ENCODE data around the gene HNRNPA1L2. TPM values are rescaled to one million over a fixed set of nuclear protein-coding genes. Genes with fewer than 3 reads are reported as not detected.
"Not testable (repeated sequence)": the region's sequence is repeated elsewhere in the genome, so short reads cannot be mapped to it uniquely, and the experiment has no call there.

Gene HNRNPA1L2
- total RNA-seq (10 to 100 TPM in 1 of 5 donors, 1 to 10 TPM in 2, not detected in 2; 2.9 to 49.6 (median 5.0) TPM), polyA plus RNA-seq (1 to 10 TPM; 4.0 to 9.7 (median 6.3) TPM)
- long read RNA-seq, donor 1, partial matches to known transcripts, result 0 of 1 reads
- long read RNA-seq, donor 1, other reads (novel, unspliced or antisense), result 0 of 1 reads
- long read RNA-seq, donor 2, transcript HNRNPA1L2-201 (1 exons, 1,372 nt), result major isoform, 5 of 5 reads
- long read RNA-seq, donor 2, partial matches to known transcripts, result 0 of 5 reads
- long read RNA-seq, donor 2, other reads (novel, unspliced or antisense), result 0 of 5 reads
- long read RNA-seq, donor 3, partial matches to known transcripts, result 0 of 2 reads
- long read RNA-seq, donor 3, other reads (novel, unspliced or antisense), result 0 of 2 reads
- long read RNA-seq, donor 4, partial matches to known transcripts, result 0 of 2 reads
- long read RNA-seq, donor 4, other reads (novel, unspliced or antisense), result 0 of 2 reads
- long read RNA-seq, donor 5, transcript HNRNPA1L2-201 (1 exons, 1,372 nt), result major isoform, 6 of 6 reads
- long read RNA-seq, donor 5, partial matches to known transcripts, result 0 of 6 reads
- long read RNA-seq, donor 5, other reads (novel, unspliced or antisense), result 0 of 6 reads
- long read RNA-seq, donor 6, partial matches to known transcripts, result 0 of 2 reads
- long read RNA-seq, donor 6, other reads (novel, unspliced or antisense), result 0 of 2 reads
- long read RNA-seq, donor 7, transcript HNRNPA1L2-201 (1 exons, 1,372 nt), result major isoform, 7 of 7 reads
- long read RNA-seq, donor 7, partial matches to known transcripts, result 0 of 7 reads
- long read RNA-seq, donor 7, other reads (novel, unspliced or antisense), result 0 of 7 reads
- long read RNA-seq, donor 8, transcript HNRNPA1L2-201 (1 exons, 1,372 nt), result major isoform, 10 of 10 reads
- long read RNA-seq, donor 8, partial matches to known transcripts, result 0 of 10 reads
- long read RNA-seq, donor 8, other reads (novel, unspliced or antisense), result 0 of 10 reads
- long read RNA-seq, donor 9, transcript HNRNPA1L2-201 (1 exons, 1,372 nt), result major isoform, 8 of 8 reads
- long read RNA-seq, donor 9, partial matches to known transcripts, result 0 of 8 reads
- long read RNA-seq, donor 9, other reads (novel, unspliced or antisense), result 0 of 8 reads
- long read RNA-seq, donor 10, partial matches to known transcripts, result 0 of 1 reads
- long read RNA-seq, donor 10, other reads (novel, unspliced or antisense), result 0 of 1 reads

- H3K4me1 ChIP-seq, result no peaks in the 10 kb centered on the region
- TF ChIP-seq POLR2A (IDR thresholded peaks at IDR 0.05) (no peak), EP300 (IDR thresholded peaks at IDR 0.05) (no peak), CTCF (IDR thresholded peaks at IDR 0.05) (no peak), POLR2AphosphoS5 (IDR thresholded peaks at IDR 0.05) (no peak)
- H3K36me3 ChIP-seq, result peaks cover 2 to 56% (median 52%) of the 10 kb centered on the region in 4 donors
- WGBS, 5 donors, result 96 to 99% (median 97%) methylated on average over 7 of the region's 7 CpGs
- H3K27me3 ChIP-seq, result no peaks in the 10 kb centered on the region
- no peak within 1 kb of the TSS for H3K27ac ChIP-seq
- no peak within 1 kb of the TSS for H3K4me3 ChIP-seq
- DNase-seq, result no peak
- intact Hi-C loops (cut with DNase I; ENCODE audit: low total_unique reads), result no loop called here
- no peaks in the 10 kb centered on the region for H3K9me3 ChIP-seq
These were observed at the start of gene HNRNPA1L2 for GRCh38 chr13:52642131-52642530. Gene HNRNPA1L2 (plus strand): TSS chr13:52642431. CDS start chr13:52642493, 62 bp downstream.

- H3K4me3 ChIP-seq; H3K9me3 ChIP-seq; intact Hi-C loops (cut with DNase I; ENCODE audit: low total_unique reads); H3K27me3 ChIP-seq; H3K27ac ChIP-seq; H3K4me1 ChIP-seq; DNase-seq; H3K36me3 ChIP-seq: not testable (repeated sequence)
- 71 to 80% (median 76%) methylated on average over 3 of the region's 3 CpGs for WGBS, 5 donors
These were observed 49.1 kb upstream of the HNRNPA1L2 start for GRCh38 chr13:52593175-52593574.

- H3K4me3 ChIP-seq; H3K27ac ChIP-seq; intact Hi-C loops (cut with DNase I; ENCODE audit: low total_unique reads); H3K9me3 ChIP-seq; H3K4me1 ChIP-seq; DNase-seq; H3K36me3 ChIP-seq; H3K27me3 ChIP-seq: not testable (repeated sequence)
- WGBS, 5 donors, result 68 to 81% (median 75%) methylated on average over 3 of the region's 3 CpGs
These were observed 48.4 kb upstream of the HNRNPA1L2 start for GRCh38 chr13:52593812-52594211.

GRCh38 chr13:52594295-52594694, 47.9 kb upstream of the HNRNPA1L2 start:
- WGBS, 5 donors, result 61 to 77% (median 71%) methylated on average over 7 of the region's 7 CpGs
- H3K4me3 ChIP-seq; H3K4me1 ChIP-seq; H3K36me3 ChIP-seq; H3K27me3 ChIP-seq; H3K27ac ChIP-seq; intact Hi-C loops (cut with DNase I; ENCODE audit: low total_unique reads); H3K9me3 ChIP-seq; DNase-seq: not testable (repeated sequence)

GRCh38 chr13:52597676-52598075, 44.6 kb upstream of the HNRNPA1L2 start:
- intact Hi-C loops (cut with DNase I; ENCODE audit: low total_unique reads), result no loop called here
- Histone ChIP-seq H3K36me3 (no peaks in the 10 kb centered on the region), H3K4me1 (peaks cover 9 to 24% (median 14%) of the 10 kb centered on the region in 4 donors), H3K27ac (no peak overlapping the region), H3K27me3 (peaks cover 0 to 12% (median 11%) of the 10 kb centered on the region in 3 donors), H3K9me3 (no peaks in the 10 kb centered on the region), H3K4me3 (no peak overlapping the region)
- 89 to 95% (median 93%) methylated on average over 4 of the region's 4 CpGs for WGBS, 5 donors
- no peak for DNase-seq
- TF ChIP-seq POLR2A (IDR thresholded peaks at IDR 0.05) (no peak), POLR2AphosphoS5 (IDR thresholded peaks at IDR 0.05) (no peak), EP300 (IDR thresholded peaks at IDR 0.05) (no peak), CTCF (IDR thresholded peaks at IDR 0.05) (no peak)

Data from stomach (tissue), 19 donors.